T follicular helper cell (primary cell): ENCODE data around the gene RREB1.

Source experiments
- DNase-seq: peaks from one replicate; pipeline ENCODE4 v3.0.0-alpha.2; 2020; ENCODE audit warnings: low read depth

RREB1 gene

DNA sequence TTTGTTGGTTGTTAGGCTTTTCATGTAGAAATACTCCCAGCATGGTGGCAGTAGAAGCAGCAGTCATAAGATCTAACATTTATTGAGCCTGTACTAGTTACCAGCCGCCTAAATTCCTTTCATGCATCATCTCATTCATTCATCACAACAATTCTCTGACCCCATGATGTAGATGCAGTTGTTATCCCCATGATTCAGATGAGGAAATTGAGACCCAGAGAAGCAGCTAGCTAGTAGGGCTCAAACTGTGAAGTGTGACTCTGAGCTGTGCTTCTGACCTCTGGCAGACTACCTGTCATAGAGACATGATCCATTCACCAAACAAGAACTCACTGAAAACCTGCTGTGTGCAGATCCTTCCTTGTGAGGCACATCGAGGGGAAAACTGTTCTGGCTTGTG is 16.9 kb downstream of the RREB1 start:
- DNase-seq: no peak

GRCh38 chr6:7125290-7125689 is 17.5 kb downstream of the RREB1 start:
- DNase-seq: no peak

DNA sequence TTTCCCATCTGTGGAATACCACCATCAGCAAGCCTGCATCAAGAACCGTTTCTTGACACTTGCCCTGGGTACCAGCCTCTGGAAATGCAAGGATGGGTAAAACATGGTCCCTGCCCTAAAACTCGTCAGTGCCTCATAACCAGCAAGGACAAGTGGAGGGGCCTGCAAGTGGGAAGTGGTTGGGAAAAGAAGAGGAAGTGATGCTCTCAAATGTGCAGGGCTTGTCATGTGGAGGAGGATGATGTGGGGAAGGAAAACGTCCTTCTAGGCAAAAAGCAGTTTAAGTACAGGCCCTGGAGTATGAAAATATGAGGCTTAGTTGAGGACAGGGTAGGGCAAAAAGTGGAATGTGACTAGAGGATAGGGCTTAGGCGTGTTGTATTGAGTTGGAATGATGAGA is 19.0 kb downstream of the RREB1 start:
- no peak for DNase-seq

DNA sequence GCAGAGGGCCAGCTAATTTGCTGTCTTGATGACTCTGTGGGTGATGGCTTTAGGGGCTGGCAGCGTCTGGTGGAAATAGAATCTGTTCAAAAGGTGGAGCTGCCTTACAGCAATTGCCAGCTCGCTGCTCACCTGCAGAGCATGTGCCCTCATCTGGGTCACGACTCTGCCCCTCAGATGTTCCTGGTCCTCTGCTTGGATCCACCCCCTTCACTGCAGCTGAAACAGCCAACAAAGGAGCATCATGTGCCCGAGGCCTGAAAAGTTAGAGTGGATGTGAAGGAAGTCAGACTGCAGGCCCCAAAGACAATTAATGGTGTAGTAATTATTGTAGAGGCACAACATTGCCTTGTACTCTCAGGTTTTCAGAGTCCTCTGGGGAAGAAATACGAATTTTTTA is 19.9 kb downstream of the RREB1 start:
- no peak for DNase-seq

DNA sequence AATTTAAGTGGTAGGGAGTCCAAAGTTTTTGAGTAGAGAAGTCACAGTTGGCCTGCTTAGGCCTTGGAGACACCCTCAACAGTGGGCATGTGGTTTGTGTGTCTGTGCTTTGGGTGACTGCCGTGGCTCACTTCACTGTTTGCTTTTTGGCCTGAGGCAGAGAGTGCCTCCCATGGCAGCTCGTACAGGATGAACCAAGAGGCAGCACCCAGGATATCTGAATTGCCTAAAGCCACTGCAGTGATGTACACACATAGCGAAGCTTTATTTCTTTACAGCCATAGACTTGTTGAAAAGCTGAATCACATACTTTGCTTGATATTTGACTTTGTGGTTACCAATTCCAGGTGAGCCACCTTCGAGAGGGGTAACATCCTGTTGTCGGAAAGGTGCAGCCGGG is 21.6 kb downstream of the RREB1 start:
- DNase-seq: no peak

- no peak for DNase-seq
These were observed 22.2 kb downstream of the RREB1 start for GRCh38 chr6:7129784-7130569.

- no peak for DNase-seq
These were observed 23.6 kb downstream of the RREB1 start for GRCh38 chr6:7131390-7131789.

GRCh38 chr6:7132398-7133035 is 24.8 kb downstream of the RREB1 start:
- no peak for DNase-seq

DNA sequence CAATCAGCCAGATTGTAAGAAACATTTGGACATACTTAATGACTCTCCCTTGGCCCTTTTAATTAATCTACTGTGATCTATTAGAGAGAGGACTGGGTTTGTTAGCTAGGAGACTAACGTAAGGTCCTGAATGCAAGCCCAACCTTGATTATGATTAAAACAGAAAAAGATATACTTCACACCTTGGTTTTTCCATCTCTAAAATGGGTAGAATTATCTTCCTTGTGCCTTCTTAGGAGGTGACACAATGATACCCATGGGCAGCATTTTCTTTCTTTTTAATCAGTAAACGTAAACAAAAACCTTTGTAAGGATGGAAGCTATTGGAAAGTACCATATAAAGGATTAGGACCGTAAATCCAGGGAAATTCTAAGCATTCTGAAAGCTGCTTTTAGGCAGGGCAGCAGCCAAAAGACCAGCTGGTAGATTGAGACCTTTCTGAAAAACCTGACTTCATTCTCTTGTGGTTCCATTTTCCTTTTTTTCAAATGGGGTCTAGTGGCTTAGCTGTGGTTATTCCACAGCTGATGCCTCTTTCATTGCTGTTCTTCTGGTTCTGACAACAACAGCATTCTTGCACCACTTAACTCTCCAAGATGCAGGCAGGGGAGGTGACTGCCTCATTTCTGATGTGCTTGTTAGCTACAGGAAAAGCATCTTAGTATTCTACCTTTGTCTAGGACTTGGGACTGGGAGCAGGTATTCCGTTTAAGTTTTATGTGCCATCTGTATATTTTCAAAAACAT is 27.4 kb downstream of the RREB1 start:
- no peak for DNase-seq

GRCh38 chr6:7135755-7136154 is 28.0 kb downstream of the RREB1 start:
- DNase-seq: no peak

DNA sequence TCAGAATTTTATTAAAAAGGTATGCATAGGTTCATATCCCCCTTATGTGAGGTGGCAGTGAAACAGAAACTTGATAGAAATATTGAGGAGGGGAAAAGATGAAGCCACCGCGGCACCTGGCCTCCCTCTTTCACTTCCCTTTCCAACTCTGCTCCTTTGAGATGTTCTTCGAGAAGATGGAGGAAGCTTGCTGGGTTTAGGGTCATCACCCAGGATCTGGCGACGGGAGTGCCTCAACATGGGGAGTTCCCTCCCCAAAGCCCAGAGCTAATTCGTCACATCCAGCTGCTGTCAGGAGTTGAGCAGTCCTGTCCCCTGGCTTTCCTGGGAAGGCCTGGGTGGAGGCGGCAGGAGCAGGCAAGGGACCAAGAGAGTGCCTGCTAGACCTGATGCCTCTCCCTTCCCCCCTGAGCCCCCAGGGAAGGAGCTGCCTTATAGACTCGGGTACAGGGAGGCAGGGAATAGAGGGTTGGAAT is 29.1 kb downstream of the RREB1 start:
- no peak for DNase-seq

- DNase-seq: peak; percentile 50
These were observed 29.7 kb downstream of the RREB1 start for GRCh38 chr6:7137335-7138045.

- no peak for DNase-seq
These were observed 30.3 kb downstream of the RREB1 start for GRCh38 chr6:7138046-7138531.

- DNase-seq: peak; percentile 37
These were observed 31.2 kb downstream of the RREB1 start for GRCh38 chr6:7138921-7139358.

DNA sequence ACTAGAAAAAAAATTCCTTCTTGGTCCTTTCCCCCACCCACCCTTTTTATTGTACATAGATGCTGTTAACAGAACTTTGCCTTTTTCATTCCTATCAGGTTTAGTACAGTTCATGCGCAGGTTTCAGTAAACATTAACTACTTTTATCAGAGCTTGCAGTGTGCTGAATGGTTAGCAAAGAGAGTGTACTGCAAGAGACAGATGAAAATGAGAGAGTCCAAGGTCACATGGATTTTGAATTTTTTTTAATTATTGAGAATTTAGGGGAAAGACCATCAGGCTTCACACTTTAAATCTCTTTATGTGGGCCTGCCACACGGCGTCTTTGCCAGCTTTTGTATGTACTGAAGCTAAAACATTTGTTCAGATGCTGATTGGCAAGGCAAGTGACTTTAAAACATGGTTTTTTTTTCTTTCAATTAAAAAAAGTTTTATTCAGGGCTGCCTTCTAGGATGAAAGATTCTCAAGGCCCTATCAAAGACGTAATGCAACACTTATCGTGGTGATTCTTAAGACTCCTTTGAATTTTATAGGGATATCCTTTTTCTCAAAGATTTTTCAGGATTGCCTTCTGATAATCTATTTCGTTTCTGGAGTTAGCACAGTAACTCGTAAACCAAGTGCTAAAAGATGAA is 32.2 kb downstream of the RREB1 start:
- no peak for DNase-seq

DNA sequence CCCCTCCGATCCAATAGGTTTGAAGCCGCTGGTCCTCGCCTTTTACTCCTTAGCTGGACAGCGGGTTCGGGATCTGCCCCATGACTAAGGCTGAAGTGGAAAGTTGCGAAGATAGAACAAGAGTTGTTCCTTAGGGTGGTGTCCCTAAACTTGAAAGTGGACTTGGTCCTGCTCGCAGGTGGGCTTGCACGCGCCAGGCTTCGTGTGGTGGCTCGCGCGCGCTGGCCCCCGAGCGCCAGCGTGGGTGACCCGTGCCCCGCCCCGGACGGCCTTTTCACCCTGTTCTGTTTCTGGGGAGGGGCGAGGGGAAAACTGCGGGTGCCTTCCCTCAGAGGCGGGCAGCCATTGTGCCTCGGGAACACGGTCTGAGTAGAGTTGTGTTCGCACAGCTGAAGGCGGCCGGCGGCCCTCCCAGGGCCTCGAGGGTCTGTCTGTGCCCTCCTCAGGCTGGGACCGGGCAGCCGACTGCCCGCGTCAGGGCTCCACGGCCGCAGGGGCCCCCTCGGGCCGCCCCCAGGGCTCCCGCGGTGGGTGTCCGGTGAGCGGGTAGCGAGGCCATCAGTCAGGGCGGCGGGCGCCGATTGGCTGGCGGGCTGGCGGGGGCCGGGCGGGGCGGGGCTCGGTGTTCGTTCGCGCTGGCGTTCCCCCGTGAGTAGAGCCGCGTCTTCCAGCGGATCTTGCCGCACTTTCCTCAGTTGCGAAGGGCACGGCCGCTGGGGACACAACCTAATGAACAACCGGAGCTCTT is 33.0 kb downstream of the RREB1 start:
- DNase-seq: peak; percentile 70

DNA sequence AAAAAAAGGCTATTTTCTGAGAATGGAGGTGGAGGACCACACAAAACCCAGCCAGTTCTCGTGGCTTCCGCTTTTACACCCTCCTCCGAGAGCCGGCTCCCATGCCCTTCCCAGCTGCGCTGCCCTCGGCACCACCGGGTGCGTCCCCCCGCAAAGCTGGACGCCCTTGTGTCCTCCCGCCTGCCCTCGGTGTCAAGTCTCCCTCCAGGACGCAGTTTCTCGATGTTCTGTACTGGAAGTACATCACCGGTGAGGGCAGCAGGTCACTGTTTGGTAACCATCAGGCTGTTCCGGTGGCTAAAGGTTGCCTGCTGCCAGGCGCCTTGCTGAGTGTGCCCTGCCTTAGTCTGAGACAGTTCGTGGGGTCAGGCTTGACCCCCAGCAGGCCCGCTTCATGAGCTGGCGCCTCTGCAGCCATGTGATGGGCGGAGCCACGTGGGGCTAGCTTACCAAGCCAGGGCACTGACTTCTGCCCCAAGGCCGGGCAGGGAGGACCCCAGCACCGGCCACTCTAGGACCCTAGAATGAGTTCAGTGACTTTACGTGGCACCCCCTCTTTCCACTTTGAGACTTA is 34.6 kb downstream of the RREB1 start:
- DNase-seq: no peak

DNA sequence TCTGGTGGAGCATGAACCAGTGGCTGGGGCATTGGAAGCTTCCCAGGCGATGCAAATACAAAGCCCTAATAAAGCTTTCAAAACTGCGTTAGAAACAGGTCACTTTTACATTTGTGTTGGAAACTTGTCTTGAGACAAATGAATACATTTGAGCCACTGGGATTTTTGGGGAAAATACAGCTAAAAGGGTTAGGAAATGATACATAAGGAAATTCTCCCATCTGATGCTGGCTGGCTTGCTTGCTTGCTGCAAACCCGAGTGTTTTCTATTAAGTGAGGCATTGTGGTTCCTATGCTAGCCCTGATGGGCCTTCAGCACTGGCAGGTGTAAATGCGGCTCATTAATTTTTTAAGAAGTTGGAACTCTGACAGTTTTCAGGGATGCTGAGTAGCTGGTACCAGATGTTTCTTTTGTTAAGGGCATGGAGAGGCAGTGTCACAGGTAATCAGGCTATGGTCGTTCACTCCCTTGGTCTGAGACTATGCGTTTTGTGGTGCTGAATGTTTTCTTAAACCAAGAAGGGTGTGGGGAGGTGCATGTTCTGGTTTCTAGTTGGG is 35.2 kb downstream of the RREB1 start:
- no peak for DNase-seq

DNA sequence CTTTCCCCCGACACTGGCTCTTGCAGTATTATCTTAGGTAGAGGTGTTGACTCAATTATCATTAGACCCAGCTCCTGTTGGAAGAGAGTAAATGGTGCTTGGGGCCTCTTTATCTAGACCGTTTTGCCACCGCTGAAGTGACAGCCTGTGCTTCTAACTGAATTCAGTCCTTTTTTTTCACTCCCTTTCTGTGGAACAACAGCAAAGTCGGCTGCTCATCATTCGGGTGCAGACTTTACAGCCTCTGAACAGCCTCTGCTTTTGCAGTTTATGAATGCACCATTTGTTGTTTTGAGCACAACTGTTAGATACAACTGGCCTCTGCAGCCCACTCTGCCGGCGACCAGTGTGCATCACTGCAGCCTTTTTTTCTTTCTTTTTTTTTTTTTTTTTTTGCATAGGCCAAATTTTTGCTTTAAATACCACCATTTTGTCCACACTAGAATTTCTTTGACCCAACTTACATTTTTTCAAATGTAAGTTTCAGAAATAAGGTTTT is 35.8 kb downstream of the RREB1 start:
- no peak for DNase-seq
